HG03354 (cell line): ENCODE results near the gene KCNE5.
"Not testable (repeated sequence)": the region's sequence is repeated elsewhere in the genome, so short reads cannot be mapped to it uniquely, and the experiment has no call there.

Experiments used
- ATAC-seq: cut with Tn5 transposase; IDR thresholded peaks from one replicate; pipeline ENCODE4 v1.9.1; 2021; ENCODE audit warnings: mild to moderate bottlenecking; ENCODE audit not compliant: unreplicated experiment, poor library complexity, severe bottlenecking

KCNE5 gene

DNA sequence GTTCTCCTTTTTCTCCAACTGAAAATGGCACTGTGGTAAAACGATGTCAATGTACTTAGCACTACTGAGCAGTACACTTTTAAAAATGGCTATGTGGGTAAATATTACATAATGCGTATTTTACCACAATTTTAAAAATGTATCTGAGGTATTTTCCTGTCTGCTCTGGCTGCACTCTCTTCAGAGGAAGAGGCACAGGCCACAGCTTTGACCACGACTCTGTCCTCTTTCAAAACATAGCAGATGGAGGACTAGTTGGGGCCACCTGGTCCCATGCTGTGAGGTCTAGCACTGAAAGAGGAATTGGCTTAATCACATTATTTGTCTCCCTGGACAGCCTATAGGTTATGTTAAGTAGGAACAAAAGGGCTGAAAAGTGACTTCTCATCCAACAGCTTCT lies 5.2 kb downstream of the KCNE5 start:
- ATAC-seq: no peak

DNA sequence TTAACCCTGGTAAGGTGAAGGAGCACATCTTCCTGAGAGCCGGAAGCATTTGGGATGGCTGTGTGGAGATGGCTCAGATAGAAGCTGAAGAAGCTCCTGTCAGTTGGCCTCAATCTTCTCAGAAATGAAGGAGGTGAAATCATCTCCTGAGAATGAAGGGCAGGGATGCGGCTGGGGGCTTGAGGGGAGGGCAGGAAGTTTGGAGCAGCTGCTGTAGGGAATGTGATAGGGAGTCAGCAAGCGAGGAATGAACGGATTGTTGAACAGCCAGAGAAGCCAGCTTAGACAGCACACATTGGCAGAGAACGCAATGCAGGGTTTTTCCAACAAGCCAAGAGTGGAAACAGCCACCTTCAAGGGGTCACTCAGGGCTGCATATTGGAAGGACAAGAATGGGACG lies 10.0 kb downstream of the KCNE5 start:
- ATAC-seq: no peak

DNA sequence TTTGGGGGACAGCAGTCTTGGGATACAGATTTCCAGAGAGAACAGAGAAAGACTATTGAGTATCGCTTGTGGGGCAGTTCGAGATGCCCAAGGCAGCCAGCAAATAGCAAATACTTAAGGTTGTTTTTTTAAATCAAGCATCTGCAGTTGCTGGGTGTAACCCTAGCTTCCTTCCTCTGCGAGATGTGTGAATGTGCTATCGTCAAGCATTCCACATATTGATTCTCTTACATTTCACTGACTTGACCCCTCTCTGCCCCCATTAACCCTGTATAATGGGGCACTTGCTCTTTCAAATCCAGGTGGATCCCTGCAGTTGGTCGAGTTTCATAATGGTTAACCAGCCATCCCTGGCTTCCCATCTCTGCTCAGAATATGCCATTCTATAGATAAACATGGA lies 23.5 kb downstream of the KCNE5 start:
- no peak for ATAC-seq

DNA sequence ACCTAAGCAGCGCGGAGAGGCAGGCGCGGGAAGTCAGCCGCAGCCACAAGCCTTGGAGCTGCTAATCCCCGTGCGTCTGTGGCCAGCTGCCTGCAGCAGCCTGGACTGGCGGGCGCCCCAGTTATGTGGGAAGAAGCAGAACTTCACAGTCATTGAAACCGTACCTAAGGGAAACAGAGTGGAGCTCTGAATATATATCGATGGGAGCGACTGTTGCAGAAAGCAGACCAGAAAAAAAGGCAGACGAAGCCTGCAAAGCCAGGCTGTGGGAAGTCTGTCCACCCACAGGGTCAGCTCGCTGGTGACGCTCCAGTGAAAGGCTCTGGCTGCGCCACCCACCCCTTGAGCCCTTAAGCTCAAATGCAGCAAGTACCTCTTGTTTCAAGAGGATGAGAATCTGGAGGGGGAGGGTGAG lies 24.7 kb downstream of the KCNE5 start:
- ATAC-seq: no peak

DNA sequence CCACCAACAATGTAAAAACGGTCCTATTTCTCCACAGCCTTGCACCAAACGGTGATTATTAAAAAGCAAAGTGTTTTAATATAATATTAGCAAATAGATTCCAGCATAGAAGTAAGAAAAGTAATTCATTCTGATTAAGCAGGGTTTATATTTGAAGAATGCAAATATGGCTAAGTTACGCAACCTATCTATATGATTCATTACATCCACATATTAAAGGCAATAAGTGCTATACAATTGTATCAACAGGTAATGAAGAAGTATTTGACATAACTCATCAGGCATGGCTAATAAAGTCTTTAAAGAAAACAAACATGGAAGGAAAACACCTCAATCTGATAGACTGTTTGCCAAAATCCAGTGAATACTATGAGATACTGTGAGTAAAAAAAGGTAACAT lies 29.0 kb downstream of the KCNE5 start:
- ATAC-seq: no peak

DNA sequence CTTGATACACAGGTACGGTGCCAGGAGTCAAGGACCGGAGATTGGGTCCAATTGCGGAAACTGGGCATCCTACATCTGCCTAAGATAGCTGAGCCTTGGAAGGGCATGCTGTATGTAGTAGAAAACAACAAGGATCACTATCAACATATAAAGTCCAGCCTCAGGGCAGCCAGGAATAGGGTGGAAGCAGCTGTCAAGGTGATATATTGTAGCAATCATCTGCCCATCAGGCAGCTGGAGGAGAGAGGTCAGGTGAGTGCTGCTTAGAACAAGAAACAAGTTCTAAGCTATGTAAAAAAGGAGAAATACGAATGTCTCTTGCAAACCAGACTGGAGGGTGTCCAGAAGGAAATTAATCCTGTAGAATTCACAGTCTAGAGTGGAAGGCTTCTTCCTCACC lies 34.8 kb downstream of the KCNE5 start:
- no peak for ATAC-seq

DNA sequence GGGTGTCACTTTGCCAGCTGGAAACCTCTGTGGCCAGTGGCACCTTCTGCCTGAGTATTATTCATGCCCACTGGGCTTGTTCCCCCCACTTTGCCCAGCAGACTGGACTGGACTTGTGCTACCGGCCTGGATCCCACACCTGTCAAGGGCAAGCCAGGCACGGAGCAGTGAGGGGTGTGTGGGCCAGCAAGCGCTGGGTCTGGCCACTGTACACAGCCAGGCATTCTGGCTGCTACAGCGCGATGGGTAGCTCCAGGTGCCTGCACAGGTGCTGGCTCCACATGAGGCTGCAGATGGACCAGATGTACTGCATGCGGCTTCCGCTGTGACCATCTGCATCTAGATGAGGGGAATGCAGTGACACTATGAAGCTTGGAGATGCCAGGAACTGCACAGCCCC lies 39.5 kb downstream of the KCNE5 start:
- ATAC-seq: no peak

DNA sequence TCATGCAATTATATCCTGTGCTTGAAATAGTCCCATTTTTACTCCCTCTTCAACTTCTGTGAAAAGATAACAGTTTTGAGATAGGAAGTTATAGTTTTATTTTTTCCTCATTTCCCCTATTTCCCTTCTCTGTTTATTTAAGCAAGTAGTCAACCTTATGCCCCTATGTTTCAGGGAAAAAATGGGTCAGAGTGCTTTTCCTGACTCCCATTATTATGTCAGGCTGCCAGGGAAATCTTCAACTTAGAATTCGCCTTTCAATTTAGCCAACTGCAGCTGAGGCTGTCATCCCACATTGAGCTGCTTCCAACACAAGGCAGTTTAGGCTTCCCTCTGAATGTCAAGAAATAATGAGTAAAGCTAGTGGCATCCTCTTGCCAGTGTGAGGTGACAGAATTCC lies 46.1 kb downstream of the KCNE5 start:
- ATAC-seq: no peak

DNA sequence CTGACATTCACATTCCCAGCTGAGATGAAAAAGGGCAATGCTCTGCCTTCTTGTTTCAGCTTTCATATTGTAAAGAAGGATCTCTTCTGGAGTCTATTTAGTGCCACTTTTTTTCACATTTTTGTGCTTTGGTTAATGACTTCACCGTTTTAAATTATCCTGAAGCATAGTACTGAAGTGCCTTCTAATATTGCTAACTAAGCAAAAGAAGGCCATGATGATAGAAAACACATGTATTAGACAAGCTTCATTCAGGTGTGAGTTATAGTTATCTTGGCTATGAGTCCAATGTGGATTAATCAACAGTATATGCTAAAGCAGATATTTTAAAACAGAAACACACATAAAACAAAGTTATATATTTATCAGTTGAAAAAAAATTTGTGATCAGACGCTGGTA lies 47.9 kb downstream of the KCNE5 start:
- ATAC-seq: no peak

DNA sequence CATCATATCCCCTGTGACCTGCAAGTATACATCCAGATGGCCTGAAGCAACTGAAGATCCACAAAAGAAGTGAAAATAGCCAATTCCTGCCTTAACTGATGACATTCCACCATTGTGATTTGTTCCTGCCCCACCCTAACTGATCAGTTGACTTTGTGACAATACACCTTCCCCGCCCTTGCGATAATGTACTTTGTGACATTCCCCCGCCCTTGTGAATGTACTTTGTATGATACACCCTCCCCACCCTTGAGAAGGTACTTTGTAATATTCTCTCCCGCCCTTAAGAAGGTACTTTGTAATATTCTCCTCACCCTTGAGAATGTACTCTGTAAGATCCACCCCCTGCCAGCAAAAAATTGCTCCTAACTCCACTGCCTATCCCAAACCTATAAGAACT lies 48.9 kb downstream of the KCNE5 start:
- ATAC-seq: not testable (repeated sequence)
